ENCODE measurements around the gene SMTN.

DNA sequence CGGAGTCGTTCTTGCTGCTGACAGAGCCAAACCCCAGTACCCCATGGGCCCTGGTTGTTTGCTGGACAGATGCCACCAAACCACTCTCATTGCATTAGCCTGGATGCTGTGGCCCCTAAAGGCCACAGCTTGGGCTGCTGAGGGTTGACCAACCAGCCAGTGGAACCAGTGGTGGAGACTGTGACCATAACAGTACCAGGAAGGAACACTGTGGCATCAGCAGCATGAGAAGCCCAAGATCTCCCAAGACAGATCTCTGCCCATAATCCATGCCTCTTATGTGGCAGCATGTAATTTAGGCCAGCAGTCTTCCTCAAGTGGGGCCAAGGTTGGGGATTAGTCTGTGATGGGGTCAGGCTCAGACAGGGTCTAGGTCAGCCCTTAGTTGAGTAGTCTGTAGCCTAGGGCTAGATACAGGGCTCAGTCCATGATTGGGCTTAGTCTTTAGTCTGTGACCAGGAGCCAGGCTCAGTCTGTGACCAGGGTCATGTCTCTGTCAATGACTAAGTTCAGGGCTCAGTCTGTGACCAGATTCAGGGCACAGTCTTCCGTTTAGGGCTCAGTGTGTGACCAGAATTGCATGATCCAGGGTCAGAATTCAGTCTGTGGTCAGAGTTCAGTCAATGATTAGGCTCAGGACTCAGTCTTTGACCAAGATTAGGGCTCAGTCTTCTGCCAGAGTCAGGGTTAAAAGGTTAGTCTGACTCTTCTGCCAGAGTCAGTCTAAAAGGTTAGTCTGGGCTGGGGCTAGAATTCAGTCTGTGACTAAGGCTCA, 37.1 kb downstream of the SMTN start:
- TF ChIP-seq, protein P1, sequence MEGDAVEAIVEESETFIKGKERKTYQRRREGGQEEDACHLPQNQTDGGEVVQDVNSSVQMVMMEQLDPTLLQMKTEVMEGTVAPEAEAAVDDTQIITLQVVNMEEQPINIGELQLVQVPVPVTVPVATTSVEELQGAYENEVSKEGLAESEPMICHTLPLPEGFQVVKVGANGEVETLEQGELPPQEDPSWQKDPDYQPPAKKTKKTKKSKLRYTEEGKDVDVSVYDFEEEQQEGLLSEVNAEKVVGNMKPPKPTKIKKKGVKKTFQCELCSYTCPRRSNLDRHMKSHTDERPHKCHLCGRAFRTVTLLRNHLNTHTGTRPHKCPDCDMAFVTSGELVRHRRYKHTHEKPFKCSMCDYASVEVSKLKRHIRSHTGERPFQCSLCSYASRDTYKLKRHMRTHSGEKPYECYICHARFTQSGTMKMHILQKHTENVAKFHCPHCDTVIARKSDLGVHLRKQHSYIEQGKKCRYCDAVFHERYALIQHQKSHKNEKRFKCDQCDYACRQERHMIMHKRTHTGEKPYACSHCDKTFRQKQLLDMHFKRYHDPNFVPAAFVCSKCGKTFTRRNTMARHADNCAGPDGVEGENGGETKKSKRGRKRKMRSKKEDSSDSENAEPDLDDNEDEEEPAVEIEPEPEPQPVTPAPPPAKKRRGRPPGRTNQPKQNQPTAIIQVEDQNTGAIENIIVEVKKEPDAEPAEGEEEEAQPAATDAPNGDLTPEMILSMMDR (IDR thresholded peaks at IDR 0.05; ENCODE audit: low read length): no peak
- no peak for TF ChIP-seq EZH2phosphoT487 (IDR thresholded peaks at IDR 0.05; ENCODE audit: low read length)
- TF ChIP-seq EZH2 (optimal IDR thresholded peaks at IDR 0.05; ENCODE audit: low read depth, low read length): no peak

Data from MM.1S (cell line).